Adrenal gland (tissue), 12 donors: ENCODE measurements around the gene SUN1. TPM values are rescaled to one million over a fixed set of nuclear protein-coding genes. Genes with fewer than 3 reads are reported as not detected.

Experiments
- DNase-seq, 7 donors: peaks; one replicate each; pipeline ENCODE4 v3.0.0-alpha.2; 2019 to 2020
- H3K27ac ChIP-seq, 5 donors: fragments of 200-600 bp; sonication (generic) in 4 of 5; 1 replicate in 3 of 5; 2 replicates in 2 of 5; pipeline versions ENCODE4 v1.5.1 to v1.8.0; 2016 to 2020; ENCODE audit warnings: mild to moderate bottlenecking in 1 of 5
- H3K27me3 ChIP-seq: fragments of 200-600 bp; 2 replicates; pipeline ENCODE4 v1.8.0; 2021
- H3K36me3 ChIP-seq, 2 donors: fragments of 200-600 bp; replicated peaks in 1 of 2; 1 replicate in 1 of 2; 2 replicates in 1 of 2; pipeline versions ENCODE4 v1.5.1 to v1.8.0; 2018 to 2022
- H3K4me1 ChIP-seq, 2 donors: fragments of 200-600 bp; replicated peaks in 1 of 2; 1 replicate in 1 of 2; 2 replicates in 1 of 2; pipeline versions ENCODE4 v1.5.1 to v1.8.0; 2018 to 2021
- H3K4me3 ChIP-seq, 4 donors: fragments of 200-600 bp; sonication (generic) in 3 of 4; one replicate each; pipeline ENCODE4 v1.5.1; 2016 to 2018
- H3K9me3 ChIP-seq, 3 donors: fragments of 200-600 bp; sonication (generic) in 1 of 3; replicated peaks in 1 of 3; 1 replicate in 2 of 3; 2 replicates in 1 of 3; pipeline versions ENCODE4 v1.5.1 to v1.8.0; 2016 to 2021
- POLR2A ChIP-seq, 2 donors: fragments of 450-650 bp; IDR thresholded peaks; one replicate each; pipeline ENCODE4 v1.6.1; 2017; ENCODE audit warnings: antibody characterized with exemption in 2 of 2, mild to moderate bottlenecking in 2 of 2, moderate library complexity in 1 of 2
- WGBS, 4 donors: extraction: QIAGEN DNeasy Blood & Tissue Kit in 2 of 4; methylation state at CpG; one replicate each; pipeline versions ENCODE4 v1.1.5 to v1.1.7; 2013 to 2017; 5-methylcytosine and 5-hydroxymethylcytosine counted together
- intact Hi-C, 2 donors: fragments of 100-400 bp; cut with DNase I; formaldehyde crosslinking; loops; one replicate each; pipeline versions ENCODE4 v1.14.1 to v1.15.0; 2022 to 2023
- polyA plus RNA-seq, 3 donors: library from polyadenylated mRNA; stranded (reverse); fragments of 200-250 nt in 2 of 3; fragments of 350-450 nt in 1 of 3; fragmentation: Illumina TruSeq in 1 of 3; extraction: RNeasy Lipid Tissue Mini Kit (QIAGEN cat#74804) in 1 of 3; gene quantifications; one replicate each; pipeline ENCODE4 v1.2.3, GENCODE V29; 2013 to 2014
- total RNA-seq, 9 donors: library from RNA; depleted of rRNA in 4 of 9; stranded (reverse); fragments of >200 nt in 4 of 9; fragments of 120-200 nt in 1 of 9; fragmentation: NEBNext Ultra II Directional in 1 of 9; extraction: Animal tissue kit (Norgen Biotek cat#: 25700) in 1 of 9; gene quantifications; one replicate each; pipeline versions ENCODE4 v1.1.0 to v1.2.4, GENCODE V29; 2013 to 2023
- TF ChIP-seq, protein P1 (sequence below), 6 experiments: fragments of 450-650 bp in 4 of 6; fragments of 200-600 bp in 2 of 6; sonication (generic) in 1 of 6; IDR thresholded peaks; 1 replicate in 5 of 6; 2 replicates in 1 of 6; pipeline versions ENCODE4 v1.5.1 to v1.8.0; 2016 to 2021; ENCODE audit warnings: antibody characterized with exemption in 6 of 6, mild to moderate bottlenecking in 2 of 6, moderate library complexity in 1 of 6
- donor health status: healthy with polysubstance abuse.
- donor health status: Bipolar disorder and iron deficiency.
- donor health status: DM: yes; HTN: yes; CAD: no.
- donor health status: DM: no; HTN: no; CAD: no.
- donor health status: DM: no; HTN: no; CAD: no.
- donor health status: DM: yes; HTN: yes; CAD: no.

Gene SUN1
- total and polyA plus RNA-seq, 12 donors = 28.7 to 122 (median 99.9) TPM

DNA sequence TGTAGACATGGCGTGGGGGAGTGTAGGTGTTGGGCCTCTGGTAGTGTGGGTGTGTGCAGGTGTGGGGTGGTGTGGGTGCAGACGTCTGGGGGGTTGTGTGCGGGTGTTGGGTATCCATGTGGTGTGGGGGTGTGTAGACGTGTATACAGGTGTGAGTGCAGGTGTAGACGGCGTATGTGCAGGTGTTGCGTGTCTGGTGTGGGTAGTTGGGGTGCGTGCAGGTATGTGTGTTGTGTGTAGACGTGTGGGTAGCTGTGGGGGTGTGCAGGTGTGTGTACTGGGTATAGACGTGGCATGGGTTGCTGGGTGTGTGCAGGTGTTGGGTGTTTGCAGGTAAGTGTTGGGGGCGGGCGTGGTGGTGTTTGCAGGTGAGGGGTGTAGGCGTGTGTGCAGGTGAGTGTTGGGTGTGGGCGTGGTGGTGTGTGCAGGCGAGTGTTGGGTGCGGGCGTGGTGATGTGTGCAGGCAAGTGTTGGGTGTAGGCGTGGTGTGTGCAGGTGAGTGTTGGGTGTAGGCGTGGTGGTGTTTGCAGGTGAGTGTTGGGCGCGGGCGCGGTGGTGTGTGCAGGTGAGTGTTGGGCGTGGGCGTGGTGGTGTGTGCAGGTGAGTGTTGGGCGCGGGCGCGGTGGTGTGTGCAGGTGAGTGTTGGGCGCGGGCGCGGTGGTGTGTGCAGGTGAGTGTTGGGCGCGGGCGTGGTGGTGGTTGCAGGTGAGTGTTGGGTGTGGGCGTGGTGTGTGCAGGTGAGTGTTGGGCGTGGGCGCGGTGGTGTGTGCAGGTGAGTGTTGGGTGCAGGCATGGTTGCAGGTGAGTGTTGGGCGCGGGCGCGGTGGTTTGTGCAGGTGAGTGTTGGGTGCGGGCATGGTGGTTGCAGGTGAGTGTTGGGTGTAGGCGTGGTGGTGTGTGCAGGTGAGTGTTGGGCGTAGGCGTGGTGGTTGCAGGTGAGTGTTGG is 60.6 kb downstream of the SUN1 start:
- TF ChIP-seq, protein P1, sequence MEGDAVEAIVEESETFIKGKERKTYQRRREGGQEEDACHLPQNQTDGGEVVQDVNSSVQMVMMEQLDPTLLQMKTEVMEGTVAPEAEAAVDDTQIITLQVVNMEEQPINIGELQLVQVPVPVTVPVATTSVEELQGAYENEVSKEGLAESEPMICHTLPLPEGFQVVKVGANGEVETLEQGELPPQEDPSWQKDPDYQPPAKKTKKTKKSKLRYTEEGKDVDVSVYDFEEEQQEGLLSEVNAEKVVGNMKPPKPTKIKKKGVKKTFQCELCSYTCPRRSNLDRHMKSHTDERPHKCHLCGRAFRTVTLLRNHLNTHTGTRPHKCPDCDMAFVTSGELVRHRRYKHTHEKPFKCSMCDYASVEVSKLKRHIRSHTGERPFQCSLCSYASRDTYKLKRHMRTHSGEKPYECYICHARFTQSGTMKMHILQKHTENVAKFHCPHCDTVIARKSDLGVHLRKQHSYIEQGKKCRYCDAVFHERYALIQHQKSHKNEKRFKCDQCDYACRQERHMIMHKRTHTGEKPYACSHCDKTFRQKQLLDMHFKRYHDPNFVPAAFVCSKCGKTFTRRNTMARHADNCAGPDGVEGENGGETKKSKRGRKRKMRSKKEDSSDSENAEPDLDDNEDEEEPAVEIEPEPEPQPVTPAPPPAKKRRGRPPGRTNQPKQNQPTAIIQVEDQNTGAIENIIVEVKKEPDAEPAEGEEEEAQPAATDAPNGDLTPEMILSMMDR (IDR thresholded peaks at IDR 0.05) = no peak
- TF ChIP-seq POLR2A (IDR thresholded peaks at IDR 0.05) = no peak
- Histone ChIP-seq H3K27ac (no peak overlapping the region), H3K4me3 (no peak overlapping the region), H3K27me3 (no peaks in the 10 kb centered on the region), H3K4me1 (peaks cover 9 to 14% of the 10 kb centered on the region in 2 donors), H3K9me3 (no peaks in the 10 kb centered on the region), H3K36me3 (peaks cover 0 to 74% of the 10 kb centered on the region in 2 donors)
- 93 to 96% (median 94%) methylated on average over 45 to 48 of the region's 48 CpGs for WGBS, 4 donors
- DNase-seq = no peak
- intact Hi-C loops = no loop called here

DNA sequence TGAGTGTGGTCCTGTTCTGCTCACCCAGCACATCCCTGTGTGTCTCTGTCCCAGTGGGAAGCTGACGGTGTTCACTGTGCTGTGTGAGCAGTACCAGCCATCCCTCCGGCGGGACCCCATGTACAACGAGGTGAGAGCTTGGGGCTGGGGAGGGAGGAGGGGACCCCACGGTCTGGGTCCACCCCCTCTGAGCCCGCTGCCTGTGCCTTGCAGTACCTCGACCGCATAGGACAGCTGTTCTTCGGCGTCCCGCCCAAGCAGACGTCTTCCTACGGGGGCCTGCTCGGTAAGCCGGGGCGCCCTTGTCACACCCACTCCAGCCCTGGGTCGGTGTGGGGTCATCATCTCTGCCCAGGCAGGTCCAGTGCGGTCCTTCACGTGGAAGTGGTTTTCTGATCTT is 61.4 kb downstream of the SUN1 start:
- no peaks in the 10 kb centered on the region for H3K9me3 ChIP-seq
- intact Hi-C loops = no loop called here
- DNase-seq = no peak
- no peak overlapping the region for H3K4me3 ChIP-seq
- WGBS, 4 donors = 84 to 95% (median 90%) methylated on average over 11 to 19 of the region's 19 CpGs
- peaks cover 0 to 66% of the 10 kb centered on the region in 2 donors for H3K36me3 ChIP-seq
- H3K27ac ChIP-seq = no peak overlapping the region
- peaks cover 2 to 6% of the 10 kb centered on the region in 2 donors for H3K4me1 ChIP-seq
- H3K27me3 ChIP-seq = no peaks in the 10 kb centered on the region
- TF ChIP-seq POLR2A (IDR thresholded peaks at IDR 0.05) = no peak
- TF ChIP-seq, protein P1 (IDR thresholded peaks at IDR 0.05) = no peak

DNA sequence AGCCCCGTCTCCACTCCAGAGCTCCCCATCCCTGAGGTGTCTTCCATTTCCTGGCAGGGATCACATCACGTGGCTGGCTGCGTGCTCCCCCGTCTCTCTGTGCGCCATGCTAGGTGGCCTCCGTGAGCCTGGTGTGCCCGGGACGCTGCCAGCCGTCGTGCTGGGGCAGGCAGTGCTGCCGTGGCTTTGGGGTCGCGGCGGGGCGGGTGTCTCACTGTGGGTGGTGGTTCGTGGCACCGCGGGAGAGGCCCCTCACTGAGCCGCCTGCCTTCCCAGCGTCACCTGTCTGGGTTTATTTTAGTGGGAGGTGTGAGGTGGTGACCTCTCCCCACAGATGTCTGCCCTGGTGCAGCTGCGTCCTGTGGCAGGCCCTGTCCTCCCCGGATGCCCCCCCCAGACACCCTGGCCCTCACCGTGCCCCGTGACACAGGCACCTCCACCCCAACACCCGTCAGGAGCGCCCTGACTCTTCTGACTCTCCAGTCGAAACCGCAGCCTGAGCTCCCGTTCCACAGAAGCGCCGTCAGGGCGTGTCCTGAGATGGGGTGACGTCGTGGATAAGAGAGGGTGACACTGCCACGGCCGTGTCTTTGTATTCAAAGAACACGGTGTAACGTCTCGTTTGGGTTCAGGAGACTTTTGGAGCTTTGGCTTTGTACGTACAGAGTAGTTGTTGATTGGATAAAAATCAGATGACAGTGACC is 62.0 kb downstream of the SUN1 start:
- H3K36me3 ChIP-seq = peaks cover 0 to 61% of the 10 kb centered on the region in 2 donors
- H3K4me1 ChIP-seq = peaks cover 0 to under 1% of the 10 kb centered on the region in 2 donors
- H3K27ac ChIP-seq = no peak overlapping the region
- H3K9me3 ChIP-seq = no peaks in the 10 kb centered on the region
- WGBS, 4 donors = 93 to 96% (median 95%) methylated on average over 22 to 40 of the region's 40 CpGs
- no peak overlapping the region for H3K4me3 ChIP-seq
- intact Hi-C loops = no loop called here
- no peaks in the 10 kb centered on the region for H3K27me3 ChIP-seq
- TF ChIP-seq, protein P1 (IDR thresholded peaks at IDR 0.05) = no peak
- TF ChIP-seq POLR2A (IDR thresholded peaks at IDR 0.05) = no peak
- no peak for DNase-seq

DNA sequence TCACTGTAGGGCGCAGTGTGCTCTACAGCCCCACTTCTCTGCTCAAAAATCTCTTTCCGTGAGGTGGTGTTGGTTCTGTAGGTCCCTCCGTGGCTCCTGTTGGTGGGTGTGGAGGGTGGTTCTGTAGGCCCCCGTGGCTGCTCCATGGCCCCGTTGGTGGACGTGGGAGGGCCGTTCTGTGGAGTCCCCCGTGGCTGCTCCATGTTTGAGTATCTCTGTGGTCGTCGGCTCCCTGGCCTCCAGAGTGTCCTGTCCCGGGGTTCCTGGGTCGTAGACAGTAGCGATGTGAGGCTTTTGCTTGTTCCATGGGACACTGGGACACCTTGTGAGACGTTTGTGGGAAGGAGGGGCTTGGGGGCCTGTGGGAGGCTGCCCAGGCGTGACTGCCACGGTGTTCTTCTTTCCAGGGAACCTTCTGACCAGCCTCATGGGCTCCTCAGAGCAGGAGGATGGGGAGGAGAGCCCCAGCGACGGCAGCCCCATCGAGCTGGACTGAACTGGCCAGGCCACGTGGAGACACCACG is 62.7 kb downstream of the SUN1 start:
- H3K27me3 ChIP-seq = no peaks in the 10 kb centered on the region
- H3K36me3 ChIP-seq = peaks cover 0 to 61% of the 10 kb centered on the region in 2 donors
- TF ChIP-seq, protein P1 (IDR thresholded peaks at IDR 0.05) = no peak
- TF ChIP-seq POLR2A (IDR thresholded peaks at IDR 0.05) = no peak
- no peaks in the 10 kb centered on the region for H3K4me1 ChIP-seq
- DNase-seq = peak in 1 of 7 donors; percentile 14
- H3K27ac ChIP-seq = no peak overlapping the region
- H3K4me3 ChIP-seq = no peak overlapping the region
- WGBS, 4 donors = 88 to 97% (median 90%) methylated on average over 8 to 21 of the region's 21 CpGs
- no peaks in the 10 kb centered on the region for H3K9me3 ChIP-seq
- intact Hi-C loops = no loop called here
